ENCODE data around the gene SGPP2.
"Not testable (repeated sequence)": the region's sequence is repeated elsewhere in the genome, so short reads cannot be mapped to it uniquely, and the experiment has no call there.

Gene SGPP2

GRCh38 chr2:222561817-222562645 lies 137.7 kb downstream of the SGPP2 start:
- DNase-seq, result peak in 25 of 42 donors; percentile 9 to 73 (median 51)
- intact Hi-C loops (cut with DNase I), result loop anchor here (5.0 kb wide), 1 partner anchor 245 kb away; no protein-coding TSS in a partner anchor

DNA sequence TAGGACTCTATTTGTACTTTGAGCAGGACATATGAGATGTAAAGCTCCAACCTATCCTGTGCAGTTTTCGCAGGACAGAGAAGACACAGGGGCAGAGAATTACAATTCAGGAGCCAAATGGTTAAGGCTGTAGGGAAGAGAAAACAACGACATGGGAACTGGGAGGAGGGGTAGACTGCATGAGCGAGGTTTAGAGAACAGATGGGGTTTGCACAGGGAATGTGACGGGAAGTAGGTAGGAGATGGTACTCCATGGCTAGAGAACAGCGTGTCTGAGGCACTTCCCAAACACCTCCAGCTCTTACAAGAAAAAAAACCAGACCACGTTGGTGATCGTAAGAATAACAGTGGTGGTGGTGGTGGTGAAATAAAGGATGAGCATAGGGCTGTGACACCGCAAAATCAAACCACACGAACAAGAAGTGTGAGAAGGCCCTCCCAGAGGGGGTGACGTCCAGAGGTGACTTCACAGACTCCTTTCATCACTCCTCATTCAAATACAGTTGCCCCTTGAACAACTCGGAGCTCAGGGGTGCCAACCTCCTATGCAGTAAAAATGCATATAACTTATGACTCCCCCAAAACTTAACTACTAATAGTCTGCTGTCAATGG lies 138.9 kb downstream of the SGPP2 start:
- intact Hi-C loops (cut with DNase I), result loop anchor here (5.0 kb wide), 1 partner anchor 246 kb away; no protein-coding TSS in a partner anchor
- no peak for DNase-seq

DNA sequence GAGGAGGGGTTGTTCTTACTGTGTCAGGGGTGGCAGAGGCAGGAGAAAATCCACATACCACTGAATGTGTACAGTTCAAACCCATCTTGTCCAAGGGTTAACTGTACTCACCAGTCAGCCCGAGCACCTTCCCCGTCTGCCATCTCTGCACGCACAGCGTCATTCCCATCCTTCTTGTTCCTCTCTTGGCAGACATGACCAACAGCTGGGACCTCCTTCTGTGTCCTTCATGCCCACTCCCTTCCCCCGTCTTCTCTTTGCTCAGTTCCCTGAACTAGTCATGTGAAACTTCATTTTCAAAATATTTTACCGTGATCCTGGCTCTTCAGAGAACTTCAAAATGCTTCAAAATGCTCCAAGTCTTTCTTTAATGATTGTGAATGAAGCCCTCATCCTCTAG lies 139.6 kb downstream of the SGPP2 start:
- intact Hi-C loops (cut with DNase I), result loop anchor here (5.0 kb wide), 1 partner anchor 247 kb away; no protein-coding TSS in a partner anchor
- DNase-seq, result no peak

DNA sequence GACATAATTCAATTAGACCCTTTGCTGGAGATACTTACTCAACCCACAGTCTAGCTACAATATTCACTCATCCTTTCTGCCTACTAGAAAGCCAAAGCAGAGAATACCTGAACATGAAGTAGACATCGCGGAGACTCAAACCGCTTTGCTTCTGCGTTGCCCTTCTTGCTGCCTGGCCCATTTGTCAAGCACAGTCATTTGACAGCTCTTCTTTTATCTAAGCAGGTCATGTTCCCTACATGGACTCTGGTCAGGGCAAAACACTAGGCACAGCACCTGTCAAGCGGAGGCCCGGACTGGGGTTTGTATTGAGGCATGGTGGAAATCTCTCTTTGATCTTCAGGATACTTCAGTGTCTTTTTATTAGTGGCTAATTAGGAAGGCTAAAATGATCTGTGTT lies 141.9 kb downstream of the SGPP2 start:
- intact Hi-C loops (cut with DNase I), result no loop called here
- DNase-seq, result no peak

DNA sequence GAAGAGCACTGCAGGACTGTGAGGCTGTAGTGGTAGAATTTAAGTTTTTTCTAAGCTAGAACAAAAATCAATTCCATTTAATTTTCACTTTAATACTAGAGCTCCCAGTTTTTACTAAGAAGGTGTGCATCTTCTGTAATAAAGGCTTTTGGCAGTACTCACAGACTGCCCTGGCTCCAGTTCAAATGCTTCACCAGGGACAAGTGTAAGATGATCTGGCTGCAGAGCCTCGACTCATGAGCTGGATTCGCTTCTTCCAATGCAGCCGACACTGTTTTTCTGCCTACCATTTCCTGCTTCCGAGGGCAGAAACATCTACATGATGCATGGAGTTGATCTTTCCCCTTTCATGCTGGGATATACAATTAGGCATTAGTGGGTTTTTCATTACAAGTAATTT lies 144.5 kb downstream of the SGPP2 start:
- no peak for DNase-seq
- intact Hi-C loops (cut with DNase I), result no loop called here

- intact Hi-C loops (cut with DNase I), result no loop called here
- no peak for DNase-seq
Measured at GRCh38 chr2:222569826-222570225, 145.5 kb downstream of the SGPP2 start.

- intact Hi-C loops (cut with DNase I), result no loop called here
- DNase-seq, result no peak
Measured at GRCh38 chr2:222572264-222572721, 147.9 kb downstream of the SGPP2 start.

- DNase-seq, result no peak
- intact Hi-C loops (cut with DNase I), result no loop called here
Measured at GRCh38 chr2:222572751-222573174, 148.4 kb downstream of the SGPP2 start.

DNA sequence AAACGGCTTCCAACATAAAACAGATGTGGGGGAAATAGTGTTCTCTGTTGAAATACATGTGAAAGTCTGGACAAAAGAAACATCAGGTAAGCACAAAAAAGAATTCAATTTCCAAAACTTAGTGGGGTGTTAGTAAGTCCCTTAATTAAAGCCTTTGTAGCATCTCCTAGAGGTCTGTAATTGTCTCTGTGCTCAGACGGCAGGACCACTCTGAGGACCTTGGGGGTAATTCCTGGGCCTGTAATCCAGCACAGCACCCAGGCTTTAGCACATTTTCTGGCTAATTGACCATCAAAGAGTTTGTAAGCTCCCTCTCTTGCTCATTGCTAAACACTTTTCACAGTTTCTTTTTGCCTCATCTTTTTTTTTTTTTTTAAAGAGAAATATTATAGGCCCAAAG lies 151.3 kb downstream of the SGPP2 start:
- DNase-seq, result no peak
- intact Hi-C loops (cut with DNase I), result no loop called here

DNA sequence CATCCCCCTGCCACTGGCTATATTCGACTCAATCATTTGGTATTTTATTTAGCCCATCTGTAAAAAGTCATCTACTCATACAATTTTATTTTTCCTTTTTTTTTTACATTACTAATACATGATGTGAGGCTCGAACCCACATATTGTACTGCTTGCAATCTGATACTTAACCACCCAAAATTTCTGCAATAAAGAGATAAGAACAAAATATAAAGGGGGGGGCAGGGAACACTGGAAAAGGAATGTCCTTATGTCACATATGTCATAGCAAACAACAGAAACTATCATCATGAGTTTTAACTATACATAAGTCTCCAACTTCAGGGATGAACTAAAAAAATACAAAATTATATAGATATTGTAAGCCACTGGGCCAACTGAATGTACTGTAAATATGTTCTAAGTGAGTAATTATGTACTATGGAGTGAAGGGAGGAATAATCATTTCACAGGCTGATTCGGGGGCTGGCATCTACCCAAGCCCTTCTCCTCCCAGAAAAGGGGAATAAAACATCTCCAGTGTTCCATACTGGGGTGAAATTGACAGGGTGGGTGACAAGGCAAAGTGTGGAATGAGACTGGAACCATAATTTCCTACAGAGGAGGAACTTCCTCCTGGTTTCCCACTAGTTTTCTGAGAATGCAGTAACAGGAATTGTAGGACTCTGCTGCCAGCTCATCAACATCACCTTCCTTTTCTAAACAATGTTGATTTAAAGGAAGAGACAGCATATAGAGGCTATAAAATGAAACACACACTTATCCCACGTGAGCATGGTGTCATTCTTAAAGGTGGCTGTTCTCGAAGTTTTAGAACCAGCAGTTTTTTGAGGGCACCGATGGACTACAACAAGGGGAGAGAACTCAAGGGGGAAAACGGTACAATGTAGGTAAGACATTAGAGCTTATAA lies 152.1 kb downstream of the SGPP2 start:
- intact Hi-C loops (cut with DNase I), result no loop called here
- no peak for DNase-seq

DNA sequence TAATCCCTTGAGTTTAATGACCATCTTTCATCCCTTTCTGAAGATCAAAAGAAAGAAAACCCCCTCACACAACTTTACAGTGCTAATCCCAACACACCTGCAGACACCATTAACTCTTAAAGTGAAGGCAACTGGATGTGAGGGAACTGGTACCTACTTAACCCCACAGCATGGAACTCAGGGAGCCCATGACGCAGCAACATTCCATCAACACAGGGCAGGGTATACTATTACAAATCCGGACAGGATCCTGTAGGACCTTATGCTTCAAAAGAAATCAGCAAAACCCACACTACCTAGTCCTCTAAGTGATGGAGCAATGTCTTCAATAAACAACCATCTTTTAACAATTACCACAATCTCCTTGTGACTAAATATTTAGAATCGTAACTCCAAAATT lies 153.0 kb downstream of the SGPP2 start:
- intact Hi-C loops (cut with DNase I), result no loop called here
- no peak for DNase-seq

DNA sequence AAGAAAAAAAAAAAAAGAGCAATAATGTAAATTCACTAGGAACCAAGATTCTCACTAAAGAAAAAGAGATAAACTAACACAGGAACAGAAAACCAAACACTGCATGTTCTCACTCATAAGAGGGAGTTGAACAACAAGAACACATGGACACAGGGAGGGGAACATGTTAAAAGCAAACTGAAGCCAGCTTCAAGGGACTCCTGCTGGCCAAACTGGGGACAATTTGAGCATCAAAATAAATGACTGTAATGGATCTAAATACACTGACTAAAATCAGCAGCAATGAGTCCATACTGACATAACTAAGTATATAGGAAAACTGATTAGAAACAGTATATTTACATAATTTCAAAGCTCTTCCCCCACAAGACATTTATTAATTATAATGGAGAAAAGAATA lies 158.6 kb downstream of the SGPP2 start:
- intact Hi-C loops (cut with DNase I), result no loop called here
- no peak for DNase-seq

- DNase-seq; intact Hi-C loops (cut with DNase I): not testable (repeated sequence)
Measured at GRCh38 chr2:222584589-222584988, 160.2 kb downstream of the SGPP2 start.

DNA sequence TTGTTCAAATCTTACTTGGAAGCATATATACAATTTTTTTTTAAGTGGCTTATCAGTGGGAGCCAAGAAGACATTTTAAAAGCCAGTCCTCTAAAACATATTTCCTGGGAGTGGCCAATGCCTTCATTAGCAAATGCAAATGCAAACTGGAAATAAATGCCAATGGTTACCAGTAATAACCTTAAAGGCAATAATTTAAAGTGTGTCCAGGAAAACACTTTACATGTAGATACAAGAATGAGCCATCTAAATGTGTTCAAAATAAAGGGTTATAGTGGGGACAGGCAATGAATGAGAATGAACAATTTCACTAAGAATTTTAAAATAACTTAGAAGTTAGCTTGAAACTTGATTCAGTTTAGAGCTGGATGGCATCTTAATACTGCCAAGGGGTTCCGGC lies 167.3 kb downstream of the SGPP2 start:
- no peak for DNase-seq
- intact Hi-C loops (cut with DNase I), result no loop called here

DNA sequence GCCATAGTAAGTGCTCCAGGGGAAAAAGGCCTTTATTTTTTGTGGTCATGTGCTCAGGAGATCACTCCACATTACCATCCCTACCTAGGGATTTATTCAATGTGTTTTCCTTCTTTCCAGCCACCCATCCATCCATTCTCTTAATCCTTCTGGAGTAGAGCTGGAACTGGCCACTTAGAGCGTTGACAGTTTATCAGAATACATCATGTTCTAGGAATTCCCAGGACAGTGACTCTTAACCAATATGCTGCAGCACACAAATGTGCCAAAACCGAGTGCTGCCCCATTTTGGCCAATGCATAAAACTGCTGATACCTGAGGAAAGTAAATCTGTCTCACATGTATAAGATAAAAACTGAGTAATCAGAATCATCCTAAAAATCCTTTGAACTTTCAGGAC lies 167.8 kb downstream of the SGPP2 start:
- DNase-seq, result no peak
- intact Hi-C loops (cut with DNase I), result no loop called here

DNA sequence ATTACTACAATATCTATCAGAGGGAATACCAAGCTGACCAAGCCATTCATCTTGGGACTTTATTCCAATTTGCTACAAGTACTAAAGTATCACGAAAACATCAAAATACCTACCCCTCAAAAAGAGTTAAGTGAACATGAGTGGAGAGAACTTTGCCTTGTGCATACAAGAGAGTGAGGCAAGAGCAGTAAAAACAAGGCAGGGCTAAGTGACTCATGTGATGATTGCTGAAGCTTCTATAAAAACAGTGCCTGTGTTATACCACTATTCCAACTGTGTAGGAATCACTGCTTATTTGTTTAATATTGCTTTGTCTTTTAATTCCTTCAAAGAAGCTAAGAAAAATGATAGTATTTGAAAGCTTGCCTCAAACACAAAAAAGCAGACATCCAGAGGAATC lies 170.3 kb downstream of the SGPP2 start:
- intact Hi-C loops (cut with DNase I), result no loop called here
- DNase-seq, result peak in 4 of 42 donors; percentile 20 to 58 (median 39)

DNA sequence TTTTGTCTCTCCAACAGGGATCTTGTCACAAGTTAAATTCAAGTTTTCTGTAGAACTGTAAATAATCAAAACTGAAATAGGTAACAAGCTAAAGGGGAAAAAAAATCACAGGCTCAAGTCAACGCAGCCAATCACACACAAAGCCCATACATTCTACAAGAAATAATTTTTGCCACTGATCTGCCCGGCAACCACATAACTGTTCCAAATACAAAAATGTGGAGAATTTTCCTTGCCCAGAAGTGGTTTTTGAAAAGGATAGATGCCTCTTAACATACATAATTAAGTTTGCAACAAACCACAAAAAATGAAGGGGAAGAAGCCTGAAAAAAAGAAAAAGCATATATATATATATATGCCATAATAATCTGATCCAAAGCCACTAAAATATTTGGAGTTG lies 171.2 kb downstream of the SGPP2 start:
- intact Hi-C loops (cut with DNase I), result no loop called here
- no peak for DNase-seq

- DNase-seq, result no peak
- intact Hi-C loops (cut with DNase I), result no loop called here
Measured at GRCh38 chr2:222598611-222599010, 174.3 kb downstream of the SGPP2 start.

DNA sequence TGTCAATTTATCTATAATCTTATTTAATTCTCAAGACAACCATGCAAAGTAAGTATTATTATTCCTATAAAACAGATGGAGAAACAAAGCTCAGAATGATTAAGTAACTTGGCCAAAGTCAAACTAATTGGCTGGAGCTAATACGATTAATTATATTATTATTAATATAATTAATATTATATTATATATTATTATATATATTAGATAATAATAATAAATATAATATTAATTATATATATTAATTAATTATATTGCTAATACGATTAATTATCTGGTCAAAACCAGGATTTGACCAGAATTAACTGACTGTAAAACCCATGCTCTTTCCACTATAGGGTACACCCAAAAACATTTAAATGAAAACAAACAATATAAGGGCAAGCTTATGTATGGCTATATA lies 179.2 kb downstream of the SGPP2 start:
- intact Hi-C loops (cut with DNase I), result no loop called here
- no peak for DNase-seq

All from head of caudate nucleus (tissue), 42 donors.